Uterus (tissue), 2 donors: ENCODE results near the gene NOP53.
A peak's percentile ranks its signal among the peaks of the same experiment; 100 is the strongest.

Source experiments
- CTCF ChIP-seq, 4 experiments: fragments of 200-600 bp in 2 of 4; fragments of 450-650 bp in 2 of 4; sonication (generic) in 2 of 4; IDR thresholded peaks; one replicate each; pipeline ENCODE4 v1.5.1; 2016 to 2019; ENCODE audit warnings: antibody characterized with exemption in 4 of 4, mild to moderate bottlenecking in 2 of 4, moderate library complexity in 1 of 4
- POLR2A ChIP-seq, 2 donors: fragments of 450-650 bp; IDR thresholded peaks; one replicate each; pipeline ENCODE4 v1.6.1; 2016; ENCODE audit warnings: antibody characterized with exemption in 2 of 2, mild to moderate bottlenecking in 1 of 2, moderate library complexity in 1 of 2

- TF ChIP-seq POLR2A (IDR thresholded peaks at IDR 0.05): no peak
- TF ChIP-seq CTCF (IDR thresholded peaks at IDR 0.05): peak; percentile 55 to 86 (median 73)
These were observed 45.1 kb downstream of the NOP53 start for GRCh38 chr19:47790398-47790814.
